Sigmoid colon (tissue), 7 donors: ENCODE measurements around the gene DMRTA2. TPM values are rescaled to one million over a fixed set of nuclear protein-coding genes. Genes with fewer than 3 reads are reported as not detected.

Experiments
- DNase-seq: peaks from one replicate; pipeline ENCODE4 v3.0.0-alpha.2; 2019
- H3K27ac ChIP-seq, 4 donors: fragments of 200-600 bp; sonication (generic); one replicate each; pipeline ENCODE4 v1.5.1; 2016 to 2019; ENCODE audit warnings: mild to moderate bottlenecking in 1 of 4
- H3K27me3 ChIP-seq, 3 donors: fragments of 200-600 bp; sonication (generic); one replicate each; pipeline ENCODE4 v1.5.1; 2019; ENCODE audit warnings: mild to moderate bottlenecking in 1 of 3
- H3K36me3 ChIP-seq, 4 donors: fragments of 200-600 bp; sonication (generic); one replicate each; pipeline ENCODE4 v1.5.1; 2016 to 2019
- H3K4me1 ChIP-seq, 4 donors: fragments of 200-600 bp; sonication (generic); one replicate each; pipeline ENCODE4 v1.5.1; 2017 to 2019
- H3K4me3 ChIP-seq, 4 donors: fragments of 200-600 bp; sonication (generic); one replicate each; pipeline ENCODE4 v1.5.1; 2017 to 2019; ENCODE audit warnings: mild to moderate bottlenecking in 2 of 4, moderate library complexity in 1 of 4
- H3K9me3 ChIP-seq, 4 donors: fragments of 200-600 bp in 3 of 4; sonication (generic) in 3 of 4; one replicate each; pipeline versions ENCODE4 v1.5.1 to v1.6.1; 2013 to 2019
- CTCF ChIP-seq, 4 experiments: fragments of 450-650 bp in 3 of 4; fragments of 200-600 bp in 1 of 4; IDR thresholded peaks; one replicate each; pipeline ENCODE4 v1.5.1; 2016 to 2019; ENCODE audit warnings: antibody characterized with exemption in 4 of 4, mild to moderate bottlenecking in 3 of 4, moderate library complexity in 2 of 4
- EP300 ChIP-seq, 4 donors: sonication (generic); formaldehyde crosslinking; IDR thresholded peaks; one replicate each; pipeline ENCODE4 v1.6.1; 2017; ENCODE audit warnings: antibody characterized with exemption in 4 of 4
- POLR2A ChIP-seq, 2 donors: fragments of 450-650 bp; IDR thresholded peaks; one replicate each; pipeline ENCODE4 v1.6.1; 2016; ENCODE audit warnings: antibody characterized with exemption in 2 of 2, mild to moderate bottlenecking in 2 of 2, moderate library complexity in 2 of 2
- POLR2AphosphoS5 ChIP-seq, 4 donors: sonication (generic); formaldehyde crosslinking; IDR thresholded peaks; one replicate each; pipeline ENCODE4 v1.6.1; 2017; ENCODE audit warnings: antibody characterized with exemption in 4 of 4
- WGBS, 2 donors: extraction: QIAGEN DNeasy Blood & Tissue Kit; methylation state at CpG; one replicate each; pipeline ENCODE4 v1.1.7; 2013; 5-methylcytosine and 5-hydroxymethylcytosine counted together
- intact Hi-C: fragments of 100-400 bp; cut with DNase I; formaldehyde crosslinking; loops from one replicate; pipeline ENCODE4 v1.15.1; 2023
- polyA plus RNA-seq, 3 donors: library from polyadenylated mRNA; stranded (reverse); fragments of 200-250 nt; gene quantifications; one replicate each; pipeline ENCODE4 v1.2.3, GENCODE V29; 2013
- total RNA-seq, 4 donors: library from RNA; depleted of rRNA; stranded (reverse); fragments of >200 nt; gene quantifications; one replicate each; pipeline ENCODE4 v1.1.0, GENCODE V29; 2016
- donor health status: healthy with polysubstance abuse.
- donor health status: Bipolar disorder and iron deficiency.
- donor health status: healthy.

DMRTA2 gene
- total and polyA plus RNA-seq, 7 donors, result 0.04 to 0.55 (median 0.27) TPM; not detected in 4

GRCh38 chr1:50373532-50373931 lies 49.7 kb downstream of the DMRTA2 start:
- intact Hi-C loops, result no loop called here
- no peak for DNase-seq
- TF ChIP-seq POLR2A (IDR thresholded peaks at IDR 0.05), result no peak
- TF ChIP-seq POLR2AphosphoS5 (IDR thresholded peaks at IDR 0.05), result no peak
- no peak for TF ChIP-seq EP300 (IDR thresholded peaks at IDR 0.05)
- no peak for TF ChIP-seq CTCF (IDR thresholded peaks at IDR 0.05)
- Histone ChIP-seq H3K27me3 (peaks cover 0 to 19% (median 0%) of the 10 kb centered on the region in 3 donors), H3K4me1 (no peaks in the 10 kb centered on the region), H3K36me3 (no peaks in the 10 kb centered on the region), H3K4me3 (no peak overlapping the region), H3K9me3 (no peaks in the 10 kb centered on the region), H3K27ac (no peak overlapping the region)
- 81 to 85% methylated on average over 1 of the region's 1 CpG for WGBS, 2 donors

GRCh38 chr1:50371749-50372148 lies 51.5 kb downstream of the DMRTA2 start:
- Histone ChIP-seq H3K4me3 (no peak overlapping the region), H3K27ac (no peak overlapping the region), H3K9me3 (no peaks in the 10 kb centered on the region), H3K36me3 (no peaks in the 10 kb centered on the region), H3K4me1 (peaks cover 0 to 5% (median 0%) of the 10 kb centered on the region in 4 donors), H3K27me3 (peaks cover 0 to 35% (median 5%) of the 10 kb centered on the region in 3 donors)
- no peak for TF ChIP-seq POLR2AphosphoS5 (IDR thresholded peaks at IDR 0.05)
- no peak for TF ChIP-seq CTCF (IDR thresholded peaks at IDR 0.05)
- TF ChIP-seq EP300 (IDR thresholded peaks at IDR 0.05), result no peak
- no peak for TF ChIP-seq POLR2A (IDR thresholded peaks at IDR 0.05)
- WGBS, 2 donors, result 64 to 76% methylated on average over 3 of the region's 3 CpGs
- no peak for DNase-seq
- intact Hi-C loops, result no loop called here

DNA sequence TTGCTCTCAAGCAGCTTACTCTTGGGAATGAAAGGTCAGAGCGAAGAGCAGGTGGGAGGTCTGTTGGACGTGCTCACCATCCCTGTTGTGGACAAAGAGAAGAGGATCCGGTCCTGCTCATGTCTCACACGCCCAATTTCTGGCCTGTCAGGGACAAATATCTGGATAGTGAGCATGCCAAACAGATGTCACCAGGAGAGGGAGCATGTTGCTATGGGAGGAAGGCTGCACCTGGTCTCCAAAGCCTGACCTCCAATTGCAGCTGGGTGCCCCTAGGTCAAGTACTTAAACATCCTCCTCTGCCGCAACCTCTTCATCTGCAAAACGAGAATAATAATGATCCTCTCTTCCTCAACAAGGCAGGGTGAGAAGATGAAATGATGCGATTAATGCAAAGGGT lies 53.4 kb downstream of the DMRTA2 start:
- no peak for TF ChIP-seq POLR2A (IDR thresholded peaks at IDR 0.05)
- TF ChIP-seq CTCF (IDR thresholded peaks at IDR 0.05), result no peak
- TF ChIP-seq EP300 (IDR thresholded peaks at IDR 0.05), result no peak
- TF ChIP-seq POLR2AphosphoS5 (IDR thresholded peaks at IDR 0.05), result no peak
- Histone ChIP-seq H3K9me3 (no peaks in the 10 kb centered on the region), H3K27me3 (peaks cover 0 to 43% (median 5%) of the 10 kb centered on the region in 3 donors), H3K4me3 (no peak overlapping the region), H3K36me3 (no peaks in the 10 kb centered on the region), H3K27ac (no peak overlapping the region), H3K4me1 (peaks cover 0 to 5% (median 0%) of the 10 kb centered on the region in 4 donors)
- intact Hi-C loops, result no loop called here
- DNase-seq, result no peak
- WGBS, 2 donors, result 68 to 80% methylated on average over 7 of the region's 7 CpGs

- Histone ChIP-seq H3K9me3 (no peaks in the 10 kb centered on the region), H3K4me1 (peaks cover 0 to 5% (median 0%) of the 10 kb centered on the region in 4 donors), H3K36me3 (no peaks in the 10 kb centered on the region), H3K27me3 (peaks cover 0 to 47% (median 5%) of the 10 kb centered on the region in 3 donors), H3K4me3 (no peak overlapping the region), H3K27ac (no peak overlapping the region)
- WGBS, 2 donors, result 44 to 79% methylated on average over 5 of the region's 5 CpGs
- TF ChIP-seq POLR2AphosphoS5 (IDR thresholded peaks at IDR 0.05) (no peak), CTCF (IDR thresholded peaks at IDR 0.05) (no peak), POLR2A (IDR thresholded peaks at IDR 0.05) (no peak), EP300 (IDR thresholded peaks at IDR 0.05) (no peak)
- intact Hi-C loops, result no loop called here
- DNase-seq, result no peak
These were observed 54.1 kb downstream of the DMRTA2 start for GRCh38 chr1:50369008-50369634.
